SH-SY5Y (cell line): ENCODE data around the gene SH3TC1.

Experiments used
- GATA2 ChIP-seq: IDR thresholded peaks from 2 replicates; pipeline ENCODE4 v1.6.1; 2011; ENCODE audit warnings: mild to moderate bottlenecking, low read depth, low read length
- GATA3 ChIP-seq: IDR thresholded peaks from 2 replicates; pipeline ENCODE4 v1.6.1; 2011; ENCODE audit warnings: low read depth, mild to moderate bottlenecking, low read length, moderate library complexity

DNA sequence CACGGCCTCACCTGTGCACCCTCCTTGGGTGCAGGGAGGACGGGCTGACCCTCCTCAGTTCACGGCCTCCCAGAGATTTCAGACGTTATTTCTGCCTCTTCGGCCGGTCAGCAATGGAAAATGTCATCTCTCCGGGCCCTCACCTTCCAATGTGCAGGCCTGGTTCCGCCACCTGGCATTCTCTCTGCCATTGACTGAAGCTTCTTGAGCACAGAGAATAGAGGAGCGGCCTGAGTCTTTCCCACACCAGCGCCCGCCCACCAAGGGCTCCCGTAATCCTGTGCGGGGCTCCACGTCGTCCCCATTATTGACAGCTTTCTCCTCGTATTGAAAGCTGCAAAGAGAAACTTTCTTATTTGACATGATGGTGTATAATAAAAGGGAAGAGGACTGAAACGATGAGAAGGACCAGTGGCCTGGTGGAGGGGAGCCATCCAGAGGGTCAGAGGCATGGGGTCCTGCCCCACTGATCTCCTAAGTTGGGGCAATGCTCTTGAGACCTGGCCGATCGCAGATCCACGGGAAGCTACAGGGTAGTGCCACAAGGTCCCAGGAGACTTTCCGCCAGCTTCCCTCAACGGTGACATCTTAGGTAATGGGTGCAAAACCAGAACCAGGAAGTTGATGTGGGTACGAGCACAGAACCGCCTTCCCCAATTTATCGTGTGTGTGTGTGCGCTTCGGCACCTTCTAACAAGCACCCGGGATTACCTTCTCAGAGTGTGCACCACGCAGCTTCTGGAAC is 91.0 kb downstream of the SH3TC1 start:
- TF ChIP-seq GATA2: no peak
- no peak for TF ChIP-seq GATA3
